Endothelial cell of umbilical vein (primary cell): ENCODE data around the gene NCK2. TPM values are rescaled to one million over a fixed set of nuclear protein-coding genes. Genes with fewer than 3 reads are reported as not detected.

Source experiments
- BruUV-seq: library from RNA; stranded (reverse); fragments of 400-500 nt; replicated peaks from 2 replicates; lab custom pipeline; 2021; lab: Mats Ljungman, UMichigan
- CTCF ChIA-PET: fragments of 300-600, 350-600 bp; sonication (Branson Sonifier 250); formaldehyde crosslinking; loops from one replicate; lab custom pipeline; 2021; ENCODE audit warnings: antibody characterized with exemption, inconsistent platforms; lab: Charles Lee
- POLR2A ChIA-PET: fragments of 300-600, 350-600 bp; sonication (Branson Sonifier 250); formaldehyde crosslinking; loops from one replicate; lab custom pipeline; 2021; ENCODE audit warnings: antibody characterized with exemption, inconsistent platforms; lab: Charles Lee
- DNase-seq: peaks from one replicate; pipeline ENCODE4 v3.0.0-alpha.2; 2011; ENCODE audit warnings: low read depth, low spot score
- FAIRE-seq: peaks from 2 replicates; lab custom pipeline; 2011; peaks lifted over from hg19 to GRCh38; lab: Jason Lieb, UNC
- H2AFZ ChIP-seq: 2 replicates; pipeline ENCODE4 v1.6.0; 2012; ENCODE audit warnings: low read depth, low read length, control low read depth, inconsistent platforms
- H3K27ac ChIP-seq: 2 replicates; pipeline ENCODE4 v1.5.1; 2011; ENCODE audit warnings: low read depth, mild to moderate bottlenecking, control low read depth, low read length, moderate library complexity; ENCODE audit not compliant: insufficient read depth
- H3K27me3 ChIP-seq, 2 experiments: 2 replicates each; pipeline versions ENCODE4 v1.6.0 to v1.6.1; 2011; ENCODE audit warnings: low read length in 2 of 2, mixed read lengths in 1 of 2; ENCODE audit not compliant: control insufficient read depth in 2 of 2, insufficient read depth in 2 of 2
- H3K36me3 ChIP-seq, 2 experiments: 2 replicates in 1 of 2; 3 replicates in 1 of 2; pipeline ENCODE4 v1.5.1; 2011; ENCODE audit warnings: low read length in 2 of 2, mild to moderate bottlenecking in 1 of 2, moderate library complexity in 1 of 2; ENCODE audit not compliant: control insufficient read depth in 2 of 2, insufficient read depth in 2 of 2; ENCODE audit errors: extremely low read depth in 1 of 2
- H3K4me1 ChIP-seq: 3 replicates; pipeline ENCODE4 v1.5.1; 2011; ENCODE audit warnings: mild to moderate bottlenecking, low read length; ENCODE audit not compliant: control insufficient read depth, insufficient read depth; ENCODE audit errors: extremely low read depth
- H3K4me2 ChIP-seq: 2 replicates; pipeline ENCODE4 v1.6.1; 2011; ENCODE audit warnings: low read length, control low read depth, mixed read lengths; ENCODE audit not compliant: insufficient read depth
- H3K4me3 ChIP-seq, 3 experiments: fragments of 200-600 bp in 1 of 3; sonication (generic), shearing (Covaris generic) in 1 of 3; replicated peaks in 1 of 3; 2 replicates each; pipeline ENCODE4 v1.5.1; 2011 to 2016; ENCODE audit warnings: control low read depth in 3 of 3, low read length in 3 of 3, mild to moderate bottlenecking in 2 of 3, inconsistent platforms in 1 of 3, low read depth in 1 of 3, moderate library complexity in 1 of 3; ENCODE audit not compliant: insufficient read depth in 1 of 3
- H3K79me2 ChIP-seq: 2 replicates; pipeline ENCODE4 v1.6.0; 2012; ENCODE audit warnings: low read length, inconsistent platforms; ENCODE audit not compliant: control insufficient read depth, insufficient read depth
- H3K9ac ChIP-seq: replicated peaks from 2 replicates; pipeline ENCODE3; 2011; ENCODE audit warnings: low read length, control low read depth; ENCODE audit not compliant: insufficient read depth; ENCODE audit errors: extremely low read depth
- H3K9me1 ChIP-seq: replicated peaks from 3 replicates; pipeline ENCODE4 v1.6.0; 2011; ENCODE audit warnings: mild to moderate bottlenecking, low read length; ENCODE audit not compliant: control insufficient read depth, insufficient read depth; ENCODE audit errors: extremely low read depth
- H3K9me3 ChIP-seq: replicated peaks from 2 replicates; pipeline ENCODE4 v1.5.1; 2012; ENCODE audit warnings: low read length, inconsistent platforms; ENCODE audit not compliant: control insufficient read depth, insufficient read depth
- H4K20me1 ChIP-seq: replicated peaks from 2 replicates; pipeline ENCODE3; 2011; ENCODE audit warnings: mild to moderate bottlenecking, low read length; ENCODE audit not compliant: control insufficient read depth, insufficient read depth; ENCODE audit errors: extremely low read depth
- CTCF ChIP-seq, 2 donors: IDR thresholded peaks; 1 replicate in 1 of 2; 2 replicates in 1 of 2; pipeline ENCODE4 v1.5.1; 2011; ENCODE audit warnings: low read length in 2 of 2, mild to moderate bottlenecking in 2 of 2, moderate library complexity in 2 of 2, control low read depth in 1 of 2, inconsistent platforms in 1 of 2, low read depth in 1 of 2; ENCODE audit not compliant: insufficient read depth in 1 of 2; ENCODE audit errors: extremely low read depth in 1 of 2
- EZH2 ChIP-seq: IDR thresholded peaks from 2 replicates; pipeline ENCODE4 v1.6.1; 2012; ENCODE audit warnings: borderline replicate concordance, low read depth, mild to moderate bottlenecking, moderate library complexity, low read length, inconsistent platforms; ENCODE audit not compliant: severe bottlenecking
- FOS ChIP-seq: IDR thresholded peaks from 2 replicates; pipeline ENCODE4 v1.6.1; 2011; ENCODE audit warnings: mild to moderate bottlenecking, low read length, moderate library complexity, borderline replicate concordance; ENCODE audit not compliant: insufficient read depth
- GATA2 ChIP-seq: IDR thresholded peaks from 2 replicates; pipeline ENCODE4 v1.7.0; 2011; ENCODE audit warnings: low read depth, mild to moderate bottlenecking, moderate library complexity, mixed read lengths, low read length; ENCODE audit not compliant: insufficient read length, insufficient read depth
- JUN ChIP-seq: IDR thresholded peaks from 2 replicates; pipeline ENCODE4 v1.6.1; 2011; ENCODE audit warnings: borderline replicate concordance, low read depth; ENCODE audit not compliant: insufficient read length, insufficient read depth
- MAX ChIP-seq: IDR thresholded peaks from 2 replicates; pipeline ENCODE4 v1.6.1; 2011; ENCODE audit not compliant: insufficient read depth, insufficient read length
- MYC ChIP-seq: IDR thresholded peaks from one replicate; pipeline ENCODE4 v1.6.1; 2011; ENCODE audit warnings: mild to moderate bottlenecking, low read depth, low read length
- POLR2A ChIP-seq: IDR thresholded peaks from 2 replicates; pipeline ENCODE4 v1.6.1; 2012; ENCODE audit warnings: low read depth, mild to moderate bottlenecking, control low read depth, low read length
- POLR2AphosphoS5 ChIP-seq: IDR thresholded peaks from 2 replicates; pipeline ENCODE4 v1.6.1; 2012; ENCODE audit warnings: low read depth, mild to moderate bottlenecking, control low read depth, low read length, moderate library complexity; ENCODE audit not compliant: insufficient read depth
- dilution Hi-C: fragments of 300-500 bp; cut with MboI; formaldehyde crosslinking; loops from one replicate; pipeline ENCODE4 v1.15.0; 2019; ENCODE audit warnings: low sequenced_read_pairs; ENCODE audit not compliant: extremely low pct_ligation_motif_present
- intact Hi-C: fragments of 100-400 bp; cut with micrococcal nuclease; formaldehyde crosslinking; loops from one replicate; pipeline ENCODE4 v1.10.0; 2022
- polyA plus RNA-seq, 4 experiments: library from polyadenylated mRNA; depleted of rRNA in 3 of 4; stranded (reverse) in 3 of 4; unstranded in 1 of 4; fragments of >200 nt; gene quantifications; 2 replicates each; pipeline versions ENCODE4 v1.2.1 to v1.2.3, GENCODE V29; 2011 to 2012; ENCODE audit warnings: missing spikeins in 1 of 4
- total RNA-seq: library from RNA; stranded (reverse); gene quantifications from 2 replicates; pipeline ENCODE4 v1.2.3, GENCODE V29; 2021

NCK2 gene
- total and polyA plus RNA-seq, 2 donors (not counting 3 experiments of a cell fraction or from before 2014, with no cell fraction given), result 23.8 to 39.1 TPM

GRCh38 chr2:105784589-105784988, 39.9 kb downstream of the NCK2 start:
- POLR2A ChIA-PET, result no interaction called here
- no peaks in the 10 kb centered on the region for H3K36me3 ChIP-seq
- TF ChIP-seq FOS (no peak), MAX (no peak), MYC (no peak), EZH2 (no peak), JUN (no peak), POLR2A (no peak), CTCF (IDR thresholded peaks at IDR 0.05; ENCODE audit: extremely low read depth in 1 of 2, insufficient read depth in 1 of 2, low read depth in 1 of 2, low read length in 2 of 2) (no peak), GATA2 (no peak), POLR2AphosphoS5 (no peak)
- H3K79me2 ChIP-seq, result peaks cover 20% of the 10 kb centered on the region
- H3K4me1 ChIP-seq, result peaks cover 6% of the 10 kb centered on the region
- no peaks in the 10 kb centered on the region for H3K27me3 ChIP-seq
- H3K27ac ChIP-seq, result no peak overlapping the region
- H3K9me1 ChIP-seq, result no peaks in the 10 kb centered on the region
- FAIRE-seq, result no peak
- no peak for DNase-seq
- CTCF ChIA-PET, result no interaction called here
- intact Hi-C loops (no loop called here), dilution Hi-C loops (no loop called here)
- H3K4me3 ChIP-seq, result no peak overlapping the region
- no TSS peak for BruUV-seq
- H3K9me3 ChIP-seq, result no peaks in the 10 kb centered on the region
- no peak overlapping the region for H3K9ac ChIP-seq
- no peak overlapping the region for H2AFZ ChIP-seq
- peaks cover 2% of the 10 kb centered on the region for H4K20me1 ChIP-seq
- no peak overlapping the region for H3K4me2 ChIP-seq
